Nephron (organoid): ENCODE results near the gene AFDN.

ENCODE experiments used
- H3K27ac Mint-ChIP-seq, 3 experiments: 2 replicates each; pipeline ENCODE4 v1.8.0; 2020; ENCODE audit warnings: mixed read lengths in 3 of 3, mild to moderate bottlenecking in 2 of 3, moderate library complexity in 1 of 3
- H3K27me3 Mint-ChIP-seq: 2 replicates; pipeline ENCODE4 v1.8.0; 2021; ENCODE audit warnings: low read depth, mild to moderate bottlenecking, moderate library complexity, mixed read lengths
- H3K36me3 Mint-ChIP-seq: 2 replicates; pipeline ENCODE4 v1.8.0; 2020; ENCODE audit warnings: low read depth, mixed read lengths
- H3K4me1 Mint-ChIP-seq: 2 replicates; pipeline ENCODE4 v1.8.0; 2020; ENCODE audit warnings: mixed read lengths
- H3K4me3 Mint-ChIP-seq, 3 experiments: 2 replicates each; pipeline ENCODE4 v1.8.0; 2020; ENCODE audit warnings: mild to moderate bottlenecking in 3 of 3, mixed read lengths in 3 of 3, moderate library complexity in 2 of 3
- H3K9me3 Mint-ChIP-seq: 2 replicates; pipeline ENCODE4 v1.8.0; 2020; ENCODE audit warnings: mixed read lengths
- CTCF ChIP-seq, 3 experiments: fragments of 200-600 bp; sonication (generic); IDR thresholded peaks; one replicate each; pipeline ENCODE4 v1.5.0; 2021; ENCODE audit warnings: antibody characterized with exemption in 3 of 3; ENCODE audit not compliant: unreplicated experiment in 3 of 3

The AFDN gene

GRCh38 chr6:167788563-167788903 is 38.2 kb upstream of the AFDN start:
- Mint-ChIP-seq H3K4me1 (peaks cover 5% of the 10 kb centered on the region), H3K9me3 (no peaks in the 10 kb centered on the region), H3K36me3 (no peaks in the 10 kb centered on the region), H3K27ac (no peak overlapping the region), H3K4me3 (no peak overlapping the region), H3K27me3 (peaks cover 19% of the 10 kb centered on the region)
- TF ChIP-seq CTCF (IDR thresholded peaks at IDR 0.05; ENCODE audit: unreplicated experiment in 3 of 3): no peak

DNA sequence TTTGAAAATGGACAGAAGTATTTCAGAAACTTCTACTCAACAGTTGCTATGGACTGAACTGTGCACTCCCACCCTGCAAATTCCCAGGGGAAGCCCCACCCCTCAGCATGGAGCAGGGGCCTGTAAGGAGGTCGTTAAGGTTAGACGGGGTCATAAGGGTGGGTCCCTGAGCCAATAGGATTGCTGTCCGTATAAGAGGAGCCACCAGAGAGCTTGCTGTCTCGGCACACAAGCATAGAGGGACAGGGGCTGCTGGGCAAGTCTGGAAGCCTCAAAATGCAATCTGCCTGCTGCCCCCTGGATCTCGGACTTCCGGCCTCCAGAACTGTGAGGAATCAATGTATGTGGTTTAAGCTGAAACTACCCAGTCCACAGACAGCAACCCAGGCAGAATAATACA is 37.4 kb upstream of the AFDN start:
- Mint-ChIP-seq H3K9me3 (no peaks in the 10 kb centered on the region), H3K4me3 (no peak overlapping the region), H3K4me1 (peaks cover 5% of the 10 kb centered on the region), H3K27me3 (peaks cover 19% of the 10 kb centered on the region), H3K27ac (no peak overlapping the region), H3K36me3 (no peaks in the 10 kb centered on the region)
- no peak for TF ChIP-seq CTCF (IDR thresholded peaks at IDR 0.05; ENCODE audit: unreplicated experiment in 3 of 3)

GRCh38 chr6:167791091-167791779 is 35.5 kb upstream of the AFDN start:
- peaks cover 5% of the 10 kb centered on the region for H3K4me1 Mint-ChIP-seq
- TF ChIP-seq CTCF (IDR thresholded peaks at IDR 0.05; ENCODE audit: unreplicated experiment in 3 of 3): no peak
- H3K27ac Mint-ChIP-seq: peak overlapping the region in 1 of 3 experiments; percentile 25

GRCh38 chr6:167791780-167792478 is 34.8 kb upstream of the AFDN start:
- peaks cover 2% of the 10 kb centered on the region for H3K4me1 Mint-ChIP-seq
- H3K27ac Mint-ChIP-seq: peak overlapping the region in 1 of 3 experiments; percentile 25
- no peaks in the 10 kb centered on the region for H3K36me3 Mint-ChIP-seq
- H3K9me3 Mint-ChIP-seq: no peaks in the 10 kb centered on the region
- no peak overlapping the region for H3K4me3 Mint-ChIP-seq
- peaks cover 24% of the 10 kb centered on the region for H3K27me3 Mint-ChIP-seq
- TF ChIP-seq CTCF (IDR thresholded peaks at IDR 0.05; ENCODE audit: unreplicated experiment in 3 of 3): no peak

More at GRCh38 chr6:167791091-167791779, 35.5 kb upstream of the AFDN start:
- Mint-ChIP-seq H3K4me3 (no peak overlapping the region), H3K27me3 (peaks cover 24% of the 10 kb centered on the region), H3K9me3 (no peaks in the 10 kb centered on the region), H3K36me3 (no peaks in the 10 kb centered on the region)

GRCh38 chr6:167793421-167793820 is 33.3 kb upstream of the AFDN start:
- TF ChIP-seq CTCF (IDR thresholded peaks at IDR 0.05; ENCODE audit: unreplicated experiment in 3 of 3): no peak
- no peak overlapping the region for H3K27ac Mint-ChIP-seq
- peaks cover 24% of the 10 kb centered on the region for H3K27me3 Mint-ChIP-seq
- H3K4me1 Mint-ChIP-seq: peaks cover under 1% of the 10 kb centered on the region
- no peak overlapping the region for H3K4me3 Mint-ChIP-seq
- H3K9me3 Mint-ChIP-seq: no peaks in the 10 kb centered on the region
- no peaks in the 10 kb centered on the region for H3K36me3 Mint-ChIP-seq
